Heart left ventricle (tissue), 13 donors: Measurements from ENCODE around the gene TENM3.

Experiments
- CTCF ChIP-seq, 12 donors: fragments of 200-600 bp; sonication (generic) in 4 of 12; IDR thresholded peaks; one replicate each; pipeline versions ENCODE4 v1.5.0 to v1.8.0; 2018 to 2022; ENCODE audit warnings: antibody characterized with exemption in 12 of 12, mild to moderate bottlenecking in 5 of 12
- POLR2A ChIP-seq, 2 donors: fragments of 450-650 bp; IDR thresholded peaks; one replicate each; pipeline ENCODE4 v1.6.1; 2017; ENCODE audit warnings: antibody characterized with exemption in 2 of 2, mild to moderate bottlenecking in 2 of 2, moderate library complexity in 2 of 2
- donor health status: ischemic (EF 13 %, LVEDD 7.1; RV severe dilation, severe dysfunction).
- donor health status: DM: no; HTN: yes; CAD: no.
- donor health status: DM: no; HTN: no; CAD: no.
- donor health status: ischemic (EF 25% LVEDD 6.9; RV normal size, moderate dysfunction).
- donor health status: ischemic (EF 25% LVEDD 5.7; RV mildly dilated, moderate dysfunction).
- donor health status: ischemic (EF 35%, LVEDD 5.7; RV mildly dilated, moderate dysfunction).
- donor health status: nonischemic (EF 11% LVEDD 7.7; RV severe dilation, severe dysfunction).
- donor health status: DM: yes; HTN: yes; CAD: no.
- donor health status: PGD.
- donor health status: ischemic (EF 29% LVEDD 5.4; RV normal size, mild dysfunction).
- donor health status: nonischemic (EF 23%, LVEDD 6.1; RV moderate dilation, normal function).

- no peak for TF ChIP-seq POLR2A (IDR thresholded peaks at IDR 0.05)
- TF ChIP-seq CTCF (IDR thresholded peaks at IDR 0.05), result no peak
These were observed 310.5 kb downstream of the TENM3 start for GRCh38 chr4:182553653-182554052.
